ENCODE data around the gene CPT1C.
A peak's percentile ranks its signal among the peaks of the same experiment; 100 is the strongest.

The CPT1C gene

DNA sequence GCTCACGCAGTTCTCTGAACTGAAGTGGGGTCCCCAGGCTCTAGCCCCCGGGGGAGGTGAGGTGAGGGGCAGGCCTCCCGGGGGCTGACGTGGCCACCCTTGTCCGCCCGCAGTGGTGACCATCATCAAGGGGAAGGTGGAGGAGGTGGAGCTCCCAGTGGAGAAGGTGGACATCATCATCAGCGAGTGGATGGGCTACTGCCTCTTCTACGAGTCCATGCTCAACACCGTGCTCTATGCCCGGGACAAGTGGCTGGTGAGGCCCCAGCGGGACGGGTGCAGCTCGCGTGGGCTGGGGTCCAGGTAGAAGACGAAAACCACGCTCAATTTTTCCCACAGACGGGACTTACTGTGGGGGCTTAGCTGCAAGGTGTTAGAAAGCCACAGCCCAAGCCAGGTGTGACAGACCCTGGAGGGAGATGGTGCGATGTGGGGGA, 7.1 kb upstream of the CPT1C start:
- no peak for DNase-seq (ENCODE audit: extremely low read depth, low read depth)
- TF ChIP-seq, protein P1, sequence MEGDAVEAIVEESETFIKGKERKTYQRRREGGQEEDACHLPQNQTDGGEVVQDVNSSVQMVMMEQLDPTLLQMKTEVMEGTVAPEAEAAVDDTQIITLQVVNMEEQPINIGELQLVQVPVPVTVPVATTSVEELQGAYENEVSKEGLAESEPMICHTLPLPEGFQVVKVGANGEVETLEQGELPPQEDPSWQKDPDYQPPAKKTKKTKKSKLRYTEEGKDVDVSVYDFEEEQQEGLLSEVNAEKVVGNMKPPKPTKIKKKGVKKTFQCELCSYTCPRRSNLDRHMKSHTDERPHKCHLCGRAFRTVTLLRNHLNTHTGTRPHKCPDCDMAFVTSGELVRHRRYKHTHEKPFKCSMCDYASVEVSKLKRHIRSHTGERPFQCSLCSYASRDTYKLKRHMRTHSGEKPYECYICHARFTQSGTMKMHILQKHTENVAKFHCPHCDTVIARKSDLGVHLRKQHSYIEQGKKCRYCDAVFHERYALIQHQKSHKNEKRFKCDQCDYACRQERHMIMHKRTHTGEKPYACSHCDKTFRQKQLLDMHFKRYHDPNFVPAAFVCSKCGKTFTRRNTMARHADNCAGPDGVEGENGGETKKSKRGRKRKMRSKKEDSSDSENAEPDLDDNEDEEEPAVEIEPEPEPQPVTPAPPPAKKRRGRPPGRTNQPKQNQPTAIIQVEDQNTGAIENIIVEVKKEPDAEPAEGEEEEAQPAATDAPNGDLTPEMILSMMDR (IDR thresholded peaks at IDR 0.05; ENCODE audit: low read depth, low read length, missing control alignments), result no peak
- H3K4me3 ChIP-seq (replicated peaks; ENCODE audit: low read depth, low read length), result no peak overlapping the region

DNA sequence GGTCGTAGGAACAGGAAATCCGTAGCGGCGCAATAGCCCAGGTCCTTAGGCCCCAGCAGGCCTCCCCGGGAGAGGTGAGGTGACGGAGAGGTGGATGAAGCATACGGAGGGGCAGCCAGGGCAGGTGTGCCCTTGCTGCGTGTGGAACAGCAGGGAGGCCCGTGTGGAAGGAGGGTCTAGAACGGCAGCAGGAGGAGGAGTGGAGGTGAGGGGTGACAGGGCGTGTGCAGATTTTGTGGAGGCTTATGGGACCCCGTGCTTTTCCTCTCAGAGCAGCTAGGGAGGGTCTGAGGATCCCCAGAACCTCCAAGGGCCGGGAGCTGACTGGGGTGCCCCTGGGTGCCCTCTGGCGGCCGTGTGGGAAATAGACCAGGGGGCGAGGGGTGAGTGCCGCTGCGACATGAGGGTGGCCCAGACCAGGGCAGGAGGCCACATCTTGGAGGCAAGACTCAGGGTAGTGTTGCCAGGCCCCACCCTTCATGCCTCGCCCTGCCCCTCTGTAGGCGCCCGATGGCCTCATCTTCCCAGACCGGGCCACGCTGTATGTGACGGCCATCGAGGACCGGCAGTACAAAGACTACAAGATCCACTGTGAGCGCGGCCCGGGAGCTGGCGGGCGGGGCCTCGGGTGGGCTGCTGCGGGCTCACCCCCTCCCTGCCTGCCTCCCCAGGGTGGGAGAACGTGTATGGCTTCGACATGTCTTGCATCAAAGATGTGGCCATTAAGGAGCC, 6.5 kb upstream of the CPT1C start:
- no peak overlapping the region for H3K4me3 ChIP-seq (replicated peaks; ENCODE audit: low read depth, low read length)
- TF ChIP-seq, protein P1 (IDR thresholded peaks at IDR 0.05; ENCODE audit: low read depth, low read length, missing control alignments), result peak; percentile 55
- no peak for DNase-seq (ENCODE audit: extremely low read depth, low read depth)

DNA sequence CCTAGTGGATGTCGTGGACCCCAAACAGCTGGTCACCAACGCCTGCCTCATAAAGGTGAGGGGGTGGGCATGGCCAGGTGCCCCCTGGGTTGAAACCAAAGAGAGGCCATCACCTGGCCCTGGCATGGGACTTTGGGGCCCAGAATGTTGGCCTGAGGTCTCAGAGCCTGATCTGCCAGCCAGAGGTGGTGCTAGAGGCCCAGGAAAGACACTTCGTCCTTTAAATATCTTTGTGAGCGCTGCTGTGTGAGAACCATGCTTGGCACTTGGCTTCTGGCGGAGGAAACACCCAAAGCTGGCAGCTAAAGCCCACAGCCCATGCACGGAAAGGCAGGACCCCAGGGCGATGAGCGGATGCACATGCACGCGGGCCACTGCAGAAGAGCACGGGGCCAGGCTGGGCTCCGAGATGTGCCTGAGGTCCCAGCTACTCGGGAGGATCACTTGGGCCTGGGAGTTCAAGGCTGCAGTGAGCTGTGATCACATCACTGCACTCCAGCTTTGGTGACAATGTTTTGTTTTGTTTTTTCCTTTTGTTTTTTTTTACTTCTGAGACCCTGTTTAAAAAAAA, 5.8 kb upstream of the CPT1C start:
- no peak for DNase-seq (ENCODE audit: extremely low read depth, low read depth)
- H3K4me3 ChIP-seq (replicated peaks; ENCODE audit: low read depth, low read length), result no peak overlapping the region
- TF ChIP-seq, protein P1 (IDR thresholded peaks at IDR 0.05; ENCODE audit: low read depth, low read length, missing control alignments), result no peak

DNA sequence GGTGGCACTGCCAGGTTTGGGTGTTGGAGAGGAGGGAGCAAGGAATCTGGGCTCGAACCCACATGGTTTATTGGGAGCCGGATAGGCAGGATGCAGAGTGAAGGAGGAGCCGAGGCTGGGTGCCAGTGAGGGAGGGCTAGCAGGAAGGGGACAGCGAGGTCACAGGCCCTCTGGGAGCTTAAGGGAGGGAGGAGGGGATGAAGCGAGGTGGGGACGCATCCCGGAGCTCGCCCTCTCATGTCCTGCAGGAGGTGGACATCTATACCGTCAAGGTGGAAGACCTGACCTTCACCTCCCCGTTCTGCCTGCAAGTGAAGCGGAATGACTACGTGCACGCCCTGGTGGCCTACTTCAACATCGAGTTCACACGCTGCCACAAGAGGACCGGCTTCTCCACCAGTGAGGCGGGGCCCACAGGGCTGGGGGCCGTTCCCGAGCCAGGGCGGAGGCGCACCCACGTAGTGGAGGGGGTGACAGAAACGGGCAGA, 5.0 kb upstream of the CPT1C start:
- DNase-seq (ENCODE audit: extremely low read depth, low read depth), result no peak
- TF ChIP-seq, protein P1 (IDR thresholded peaks at IDR 0.05; ENCODE audit: low read depth, low read length, missing control alignments), result no peak
- no peak overlapping the region for H3K4me3 ChIP-seq (replicated peaks; ENCODE audit: low read depth, low read length)

DNA sequence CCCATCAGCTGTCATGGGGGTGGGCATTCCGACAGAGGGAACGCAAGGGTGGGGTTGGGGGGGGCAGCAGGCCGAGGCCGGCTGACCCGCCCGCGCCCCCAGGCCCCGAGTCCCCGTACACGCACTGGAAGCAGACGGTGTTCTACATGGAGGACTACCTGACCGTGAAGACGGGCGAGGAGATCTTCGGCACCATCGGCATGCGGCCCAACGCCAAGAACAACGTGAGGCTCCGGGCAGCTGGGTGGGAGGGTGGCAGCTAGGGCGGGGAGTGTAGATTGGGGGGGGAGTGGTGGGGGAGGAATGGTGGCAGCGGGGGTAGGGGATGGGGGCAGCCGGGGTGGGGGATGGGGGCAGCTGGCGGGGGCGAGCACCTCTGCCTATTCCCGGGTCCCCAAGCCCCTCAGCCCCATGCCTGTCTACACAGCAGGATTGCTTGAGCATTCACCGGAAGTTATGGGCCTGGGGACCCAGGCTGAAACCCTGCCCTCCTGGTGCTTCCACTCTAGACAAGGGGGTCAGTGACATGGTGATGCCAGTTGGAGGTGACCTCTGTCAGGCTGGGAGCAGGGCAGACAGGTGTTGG, 4.3 kb upstream of the CPT1C start:
- no peak for DNase-seq (ENCODE audit: extremely low read depth, low read depth)
- TF ChIP-seq, protein P1 (IDR thresholded peaks at IDR 0.05; ENCODE audit: low read depth, low read length, missing control alignments), result no peak
- H3K4me3 ChIP-seq (replicated peaks; ENCODE audit: low read depth, low read length), result no peak overlapping the region

DNA sequence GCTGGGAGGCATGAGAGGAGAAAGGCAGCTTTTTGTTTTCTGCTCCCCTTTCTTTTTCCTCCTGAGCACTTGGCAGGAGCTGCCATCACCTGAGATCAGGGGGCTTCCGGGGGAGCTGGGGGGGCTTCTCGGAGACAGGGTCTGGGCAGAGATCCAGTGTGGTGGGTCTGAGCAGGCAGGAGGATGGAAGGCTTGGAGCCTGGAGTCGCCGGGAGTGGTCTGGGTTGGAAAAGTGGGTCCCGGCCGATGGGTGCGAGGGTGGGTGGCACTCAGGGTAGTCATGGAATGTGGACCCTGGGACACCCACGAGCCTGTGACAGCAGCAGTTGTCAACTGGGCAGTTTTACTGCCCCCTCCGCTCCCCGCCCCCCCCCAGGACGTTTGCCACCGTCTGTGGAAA, 3.8 kb upstream of the CPT1C start:
- TF ChIP-seq, protein P1 (IDR thresholded peaks at IDR 0.05; ENCODE audit: low read depth, low read length, missing control alignments), result no peak
- no peak for DNase-seq (ENCODE audit: extremely low read depth, low read depth)
- H3K4me3 ChIP-seq (replicated peaks; ENCODE audit: low read depth, low read length), result no peak overlapping the region
